K562 (cell line): ENCODE measurements around the gene NRDE2. TPM values are rescaled to one million over a fixed set of nuclear protein-coding genes. Genes with fewer than 3 reads are reported as not detected.

Source experiments
- CHD4 ChIP-seq: fragments of 200-600 bp; sonication (generic); IDR thresholded peaks from 3 replicates; pipeline ENCODE4 v1.6.1; 2012; ENCODE audit warnings: low read depth, mild to moderate bottlenecking, mixed read lengths, low read length, inconsistent platforms; ENCODE audit not compliant: insufficient read depth, insufficient replicate concordance, poor library complexity, severe bottlenecking
- KAT2B ChIP-seq: IDR thresholded peaks from one replicate; pipeline ENCODE4 v1.6.1; 2012; ENCODE audit warnings: low read depth, mild to moderate bottlenecking, control low read depth, inconsistent platforms, low read length, moderate library complexity
- KAT7 ChIP-seq: sonication (generic); formaldehyde crosslinking; IDR thresholded peaks from 2 replicates; pipeline ENCODE4 v1.8.0; 2022; ENCODE audit warnings: missing genetic modification reagents, mild to moderate bottlenecking, borderline replicate concordance
- NFATC3 ChIP-seq: fragments of 450-650 bp; IDR thresholded peaks from 2 replicates; pipeline ENCODE4 v1.6.1; 2017; ENCODE audit warnings: mild to moderate bottlenecking
- POLR2A ChIP-seq: fragments of 450-650 bp; conservative IDR thresholded peaks from 2 replicates; pipeline ENCODE4 v1.6.1; 2016
- POLR2AphosphoS5 ChIP-seq: IDR thresholded peaks from 2 replicates; pipeline ENCODE4 v1.6.1; 2011; ENCODE audit warnings: mild to moderate bottlenecking, low read depth, low read length, moderate library complexity; ENCODE audit not compliant: control insufficient read depth, insufficient read depth
- POLR2H ChIP-seq: IDR thresholded peaks from 2 replicates; pipeline ENCODE4 v1.6.1; 2016; ENCODE audit warnings: missing genetic modification characterization, low read depth, mild to moderate bottlenecking, control low read depth, missing compliant biosample characterization, moderate library complexity
- TARDBP ChIP-seq: fragments of 450-650 bp; IDR thresholded peaks from 2 replicates; pipeline ENCODE4 v1.6.1; 2016
- YY1 ChIP-seq, 3 experiments: IDR thresholded peaks; 2 replicates each; pipeline ENCODE4 v1.6.1; 2011; ENCODE audit warnings: low read length in 2 of 3, mild to moderate bottlenecking in 2 of 3, moderate library complexity in 2 of 3, borderline replicate concordance in 1 of 3, control low read depth in 1 of 3, low read depth in 1 of 3; ENCODE audit not compliant: insufficient read depth in 3 of 3, insufficient replicate concordance in 2 of 3, control insufficient read depth in 1 of 3, insufficient read length in 1 of 3; ENCODE audit errors: extremely low read depth in 1 of 3
- ZKSCAN1 ChIP-seq: fragments of 150-350 bp; IDR thresholded peaks from 2 replicates; pipeline ENCODE4 v1.6.1; 2016; ENCODE audit warnings: low read depth, low read length
- ZNF551 ChIP-seq: fragments of 250-450 bp; sonication (Bioruptor Pico); IDR thresholded peaks from 2 replicates; pipeline ENCODE4 v1.5.0; 2021; ENCODE audit warnings: mild to moderate bottlenecking, moderate library complexity
- polyA plus RNA-seq, 8 experiments: library from polyadenylated mRNA; depleted of rRNA in 4 of 8; stranded (reverse) in 5 of 8; unstranded in 3 of 8; fragments of >200 nt; fragmentation: Nextera tagmentation in 2 of 8; fragmentation: Illumina TruSeq in 1 of 8; extraction: Ambion mirVana in 2 of 8; extraction: Trizol in 1 of 8; gene quantifications; 2 replicates each; pipeline versions ENCODE4 v1.2.1 to v1.2.3, GENCODE V29; 2011 to 2014; ENCODE audit warnings: inconsistent platforms in 1 of 8, missing spikeins in 1 of 8
- total RNA-seq, 7 experiments: library from RNA; depleted of rRNA in 6 of 7; stranded (reverse); fragments of >200 nt in 6 of 7; fragmentation: Illumina TruSeq in 2 of 7; extraction: Trizol in 2 of 7; gene quantifications; 2 replicates each; pipeline versions ENCODE4 v1.2.1 to v1.2.3, GENCODE V29; 2011 to 2021; ENCODE audit warnings: low replicate concordance in 1 of 7
- TF ChIP-seq, protein P1 (sequence below): IDR thresholded peaks from 2 replicates; pipeline ENCODE4 v1.6.1; 2011; ENCODE audit warnings: borderline replicate concordance, low read depth, mild to moderate bottlenecking, moderate library complexity, low read length; ENCODE audit not compliant: insufficient read depth, poor library complexity, severe bottlenecking
- TF ChIP-seq, protein P2 (sequence below): fragments of 450-650 bp; IDR thresholded peaks from 2 replicates; pipeline ENCODE4 v1.6.1; 2016
- TF ChIP-seq, protein P3 (sequence below): conservative IDR thresholded peaks from 2 replicates; pipeline ENCODE4 v1.6.1; 2011; ENCODE audit warnings: low read depth, mild to moderate bottlenecking, low read length; ENCODE audit not compliant: control insufficient read depth
- TF ChIP-seq, protein P4 (sequence below): fragments of 250-450 bp; sonication (Bioruptor Pico); IDR thresholded peaks from 2 replicates; pipeline ENCODE4 v1.5.0; 2021; ENCODE audit warnings: mild to moderate bottlenecking, borderline replicate concordance
- TF ChIP-seq, protein P5 (sequence below): fragments of 250-450 bp; sonication (Bioruptor Pico); IDR thresholded peaks from 2 replicates; pipeline ENCODE4 v1.6.1; 2021; ENCODE audit warnings: mild to moderate bottlenecking

NRDE2 gene
- total and polyA plus RNA-seq, 9 of the 15 experiments (the other 6 are each of a cell fraction or from before 2014, with no cell fraction given), result 3.3 to 15.0 (median 8.4) TPM

DNA sequence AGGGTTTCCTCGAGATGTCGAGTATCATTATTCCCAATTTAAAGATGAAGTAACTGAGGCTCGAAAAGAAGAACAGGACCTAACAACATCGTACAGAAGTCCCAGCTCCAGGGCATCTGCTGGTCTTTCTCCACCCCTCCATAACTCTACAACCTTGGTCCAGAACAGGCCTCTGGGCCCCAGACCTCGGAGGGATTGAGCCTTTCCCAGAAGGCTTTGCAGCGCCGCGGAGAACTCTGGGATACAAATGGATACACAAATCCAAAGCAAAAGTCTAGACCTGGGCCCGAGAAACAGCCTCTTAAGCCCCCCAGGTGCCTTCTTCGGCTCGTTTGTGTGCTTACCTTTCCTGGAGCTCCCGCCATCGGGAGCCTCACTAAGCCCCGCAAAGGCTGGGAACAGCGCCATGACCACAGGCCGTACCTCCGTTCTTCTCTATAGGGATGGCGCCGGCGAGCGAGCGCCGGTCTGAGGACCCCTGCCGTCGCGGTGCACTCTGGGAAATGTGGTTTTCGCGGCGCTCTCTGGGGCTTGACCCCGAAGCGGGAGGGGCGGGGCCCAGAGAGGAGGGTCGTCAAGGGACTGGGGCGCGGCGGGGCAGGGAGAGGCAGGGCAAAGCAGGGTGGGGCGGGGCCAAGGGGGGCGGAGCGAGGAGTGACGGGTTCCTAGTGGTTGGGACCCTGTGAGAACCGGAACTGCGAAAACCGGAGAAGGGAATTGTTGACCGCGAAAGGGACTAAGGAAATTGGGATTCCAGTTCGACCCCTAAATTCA, at the start of gene NRDE2 (continued):
- no peak for TF ChIP-seq TARDBP
- TF ChIP-seq, protein P1, sequence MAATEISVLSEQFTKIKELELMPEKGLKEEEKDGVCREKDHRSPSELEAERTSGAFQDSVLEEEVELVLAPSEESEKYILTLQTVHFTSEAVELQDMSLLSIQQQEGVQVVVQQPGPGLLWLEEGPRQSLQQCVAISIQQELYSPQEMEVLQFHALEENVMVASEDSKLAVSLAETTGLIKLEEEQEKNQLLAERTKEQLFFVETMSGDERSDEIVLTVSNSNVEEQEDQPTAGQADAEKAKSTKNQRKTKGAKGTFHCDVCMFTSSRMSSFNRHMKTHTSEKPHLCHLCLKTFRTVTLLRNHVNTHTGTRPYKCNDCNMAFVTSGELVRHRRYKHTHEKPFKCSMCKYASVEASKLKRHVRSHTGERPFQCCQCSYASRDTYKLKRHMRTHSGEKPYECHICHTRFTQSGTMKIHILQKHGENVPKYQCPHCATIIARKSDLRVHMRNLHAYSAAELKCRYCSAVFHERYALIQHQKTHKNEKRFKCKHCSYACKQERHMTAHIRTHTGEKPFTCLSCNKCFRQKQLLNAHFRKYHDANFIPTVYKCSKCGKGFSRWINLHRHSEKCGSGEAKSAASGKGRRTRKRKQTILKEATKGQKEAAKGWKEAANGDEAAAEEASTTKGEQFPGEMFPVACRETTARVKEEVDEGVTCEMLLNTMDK, result no peak
- peak; percentile 52; the same call in 1 of the 2 replicates for TF ChIP-seq POLR2H (tag)
- TF ChIP-seq, protein P2, sequence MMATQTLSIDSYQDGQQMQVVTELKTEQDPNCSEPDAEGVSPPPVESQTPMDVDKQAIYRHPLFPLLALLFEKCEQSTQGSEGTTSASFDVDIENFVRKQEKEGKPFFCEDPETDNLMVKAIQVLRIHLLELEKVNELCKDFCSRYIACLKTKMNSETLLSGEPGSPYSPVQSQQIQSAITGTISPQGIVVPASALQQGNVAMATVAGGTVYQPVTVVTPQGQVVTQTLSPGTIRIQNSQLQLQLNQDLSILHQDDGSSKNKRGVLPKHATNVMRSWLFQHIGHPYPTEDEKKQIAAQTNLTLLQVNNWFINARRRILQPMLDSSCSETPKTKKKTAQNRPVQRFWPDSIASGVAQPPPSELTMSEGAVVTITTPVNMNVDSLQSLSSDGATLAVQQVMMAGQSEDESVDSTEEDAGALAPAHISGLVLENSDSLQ, result peak; percentile 47; the same call in 1 of the 2 replicates
- TF ChIP-seq POLR2A, result peak; percentile 79
- TF ChIP-seq POLR2AphosphoS5, result peak; percentile 61; the same call in 1 of the 2 replicates
- TF ChIP-seq, protein P3, sequence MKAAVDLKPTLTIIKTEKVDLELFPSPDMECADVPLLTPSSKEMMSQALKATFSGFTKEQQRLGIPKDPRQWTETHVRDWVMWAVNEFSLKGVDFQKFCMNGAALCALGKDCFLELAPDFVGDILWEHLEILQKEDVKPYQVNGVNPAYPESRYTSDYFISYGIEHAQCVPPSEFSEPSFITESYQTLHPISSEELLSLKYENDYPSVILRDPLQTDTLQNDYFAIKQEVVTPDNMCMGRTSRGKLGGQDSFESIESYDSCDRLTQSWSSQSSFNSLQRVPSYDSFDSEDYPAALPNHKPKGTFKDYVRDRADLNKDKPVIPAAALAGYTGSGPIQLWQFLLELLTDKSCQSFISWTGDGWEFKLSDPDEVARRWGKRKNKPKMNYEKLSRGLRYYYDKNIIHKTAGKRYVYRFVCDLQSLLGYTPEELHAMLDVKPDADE, result 0 out of 2 replicates have a peak, but pooled peaks have one; percentile 47
- no peak for TF ChIP-seq ZKSCAN1
- peak; percentile 36 for TF ChIP-seq CHD4
- TF ChIP-seq, protein P4, sequence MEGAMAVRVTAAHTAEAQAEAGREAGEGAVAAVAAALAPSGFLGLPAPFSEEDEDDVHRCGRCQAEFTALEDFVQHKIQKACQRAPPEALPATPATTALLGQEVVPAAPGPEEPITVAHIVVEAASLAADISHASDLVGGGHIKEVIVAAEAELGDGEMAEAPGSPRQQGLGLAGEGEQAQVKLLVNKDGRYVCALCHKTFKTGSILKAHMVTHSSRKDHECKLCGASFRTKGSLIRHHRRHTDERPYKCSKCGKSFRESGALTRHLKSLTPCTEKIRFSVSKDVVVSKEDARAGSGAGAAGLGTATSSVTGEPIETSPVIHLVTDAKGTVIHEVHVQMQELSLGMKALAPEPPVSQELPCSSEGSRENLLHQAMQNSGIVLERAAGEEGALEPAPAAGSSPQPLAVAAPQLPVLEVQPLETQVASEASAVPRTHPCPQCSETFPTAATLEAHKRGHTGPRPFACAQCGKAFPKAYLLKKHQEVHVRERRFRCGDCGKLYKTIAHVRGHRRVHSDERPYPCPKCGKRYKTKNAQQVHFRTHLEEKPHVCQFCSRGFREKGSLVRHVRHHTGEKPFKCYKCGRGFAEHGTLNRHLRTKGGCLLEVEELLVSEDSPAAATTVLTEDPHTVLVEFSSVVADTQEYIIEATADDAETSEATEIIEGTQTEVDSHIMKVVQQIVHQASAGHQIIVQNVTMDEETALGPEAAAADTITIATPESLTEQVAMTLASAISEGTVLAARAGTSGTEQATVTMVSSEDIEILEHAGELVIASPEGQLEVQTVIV (CRISPR knock-in tag), result no peak
- no peak for TF ChIP-seq ZNF551 (CRISPR knock-in tag)
- TF ChIP-seq, protein P5, sequence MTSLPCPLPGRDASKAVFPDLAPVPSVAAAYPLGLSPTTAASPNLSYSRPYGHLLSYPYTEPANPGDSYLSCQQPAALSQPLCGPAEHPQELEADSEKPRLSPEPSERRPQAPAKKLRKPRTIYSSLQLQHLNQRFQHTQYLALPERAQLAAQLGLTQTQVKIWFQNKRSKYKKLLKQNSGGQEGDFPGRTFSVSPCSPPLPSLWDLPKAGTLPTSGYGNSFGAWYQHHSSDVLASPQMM (CRISPR knock-in tag), result no peak
- peak in 2 of 3 experiments; percentile 67 to 76 for TF ChIP-seq YY1 (IDR thresholded peaks at IDR 0.05; ENCODE audit: borderline replicate concordance in 1 of 3, control insufficient read depth in 1 of 3, extremely low read depth in 1 of 3, insufficient read depth in 3 of 3, insufficient read length in 1 of 3, insufficient replicate concordance in 2 of 3, low read depth in 1 of 3, low read length in 2 of 3)
- no peak for TF ChIP-seq NFATC3
- no peak for TF ChIP-seq KAT7 (CRISPR knock-in tag)
- no peak for TF ChIP-seq KAT2B
